CD14-positive monocyte (primary cell): Measurements from ENCODE around the gene GNAL. TPM values are rescaled to one million over a fixed set of nuclear protein-coding genes. Genes with fewer than 3 reads are reported as not detected.
A peak's percentile ranks its signal among the peaks of the same experiment; 100 is the strongest.

ENCODE experiments used
- DNase-seq, 3 donors: peaks; one replicate each; pipeline ENCODE4 v3.0.0-alpha.2; 2011 to 2022
- H2AFZ ChIP-seq: 2 replicates; pipeline ENCODE4 v1.6.0; 2012; ENCODE audit warnings: mild to moderate bottlenecking, low read depth, low read length, inconsistent platforms; ENCODE audit not compliant: insufficient read depth, poor library complexity, severe bottlenecking
- H3K27ac ChIP-seq, 2 donors: 1 replicate in 1 of 2; 2 replicates in 1 of 2; pipeline ENCODE4 v1.5.1; 2012 to 2013; ENCODE audit warnings: low read length in 2 of 2, control low read depth in 1 of 2, inconsistent platforms in 1 of 2, low read depth in 1 of 2, mild to moderate bottlenecking in 1 of 2
- H3K27me3 ChIP-seq, 2 donors: one replicate each; pipeline versions ENCODE4 v1.6.0 to v1.6.1; 2011 to 2013; ENCODE audit warnings: low read length in 2 of 2; ENCODE audit not compliant: control insufficient read depth in 2 of 2, insufficient read depth in 2 of 2
- H3K36me3 ChIP-seq, 2 donors: replicated peaks in 1 of 2; 1 replicate in 1 of 2; 2 replicates in 1 of 2; pipeline versions ENCODE4 v1.5.1 to v1.6.1; 2012 to 2013; ENCODE audit warnings: low read length in 2 of 2, control low read depth in 1 of 2, inconsistent platforms in 1 of 2, mild to moderate bottlenecking in 1 of 2; ENCODE audit not compliant: insufficient read depth in 2 of 2, control insufficient read depth in 1 of 2
- H3K4me1 ChIP-seq, 2 donors: 1 replicate in 1 of 2; 2 replicates in 1 of 2; pipeline versions ENCODE4 v1.5.1 to v1.6.1; 2012 to 2013; ENCODE audit warnings: low read length in 2 of 2, control low read depth in 1 of 2, inconsistent platforms in 1 of 2, mild to moderate bottlenecking in 1 of 2, moderate library complexity in 1 of 2; ENCODE audit not compliant: insufficient read depth in 2 of 2, control insufficient read depth in 1 of 2
- H3K4me2 ChIP-seq: replicated peaks from 2 replicates; pipeline ENCODE3; 2012; ENCODE audit warnings: low read length, moderate library complexity, mild to moderate bottlenecking; ENCODE audit not compliant: poor library complexity, severe bottlenecking; ENCODE audit errors: extremely low read depth
- H3K4me3 ChIP-seq, 3 experiments: fragments of 200-600 bp in 1 of 3; sonication (generic) in 1 of 3; replicated peaks in 1 of 3; 1 replicate in 2 of 3; 2 replicates in 1 of 3; pipeline ENCODE4 v1.5.1; 2011 to 2013; ENCODE audit warnings: low read length in 3 of 3, mild to moderate bottlenecking in 3 of 3, control low read depth in 2 of 3, low read depth in 2 of 3, inconsistent platforms in 1 of 3, moderate library complexity in 1 of 3
- H3K79me2 ChIP-seq: 2 replicates; pipeline ENCODE4 v1.6.0; 2012; ENCODE audit warnings: mild to moderate bottlenecking, control low read depth, inconsistent platforms, low read length, moderate library complexity; ENCODE audit not compliant: insufficient read depth
- H3K9ac ChIP-seq: 2 replicates; pipeline ENCODE4 v1.6.0; 2017; ENCODE audit warnings: low read length, mild to moderate bottlenecking; ENCODE audit not compliant: insufficient read depth, poor library complexity, severe bottlenecking
- H3K9me3 ChIP-seq, 2 donors: replicated peaks in 1 of 2; 1 replicate in 1 of 2; 2 replicates in 1 of 2; pipeline versions ENCODE4 v1.5.1 to v1.6.1; 2012 to 2013; ENCODE audit warnings: low read length in 2 of 2, control low read depth in 1 of 2; ENCODE audit not compliant: control insufficient read depth in 1 of 2, insufficient read depth in 1 of 2
- H4K20me1 ChIP-seq: 2 replicates; pipeline ENCODE4 v1.6.0; 2012; ENCODE audit warnings: mild to moderate bottlenecking, low read length, control low read depth, moderate library complexity; ENCODE audit not compliant: insufficient read depth
- H3K27ac Mint-ChIP-seq, 7 donors: one replicate each; pipeline ENCODE4 v1.8.0; 2020; ENCODE audit warnings: mild to moderate bottlenecking in 7 of 7, mixed read lengths in 7 of 7, moderate library complexity in 6 of 7, inconsistent platforms in 2 of 7
- H3K27me3 Mint-ChIP-seq, 3 donors: one replicate each; pipeline ENCODE4 v1.8.0; 2021 to 2022; ENCODE audit warnings: low read depth in 3 of 3, mild to moderate bottlenecking in 3 of 3, mixed read lengths in 3 of 3, moderate library complexity in 3 of 3, inconsistent platforms in 1 of 3
- H3K36me3 Mint-ChIP-seq, 2 donors: one replicate each; pipeline ENCODE4 v1.8.0; 2020; ENCODE audit warnings: mixed read lengths in 2 of 2, inconsistent platforms in 1 of 2, mild to moderate bottlenecking in 1 of 2
- H3K4me1 Mint-ChIP-seq: one replicate; pipeline ENCODE4 v1.8.0; 2020; ENCODE audit warnings: mild to moderate bottlenecking, mixed read lengths
- H3K4me3 Mint-ChIP-seq, 2 donors: one replicate each; pipeline ENCODE4 v1.8.0; 2020; ENCODE audit warnings: mild to moderate bottlenecking in 2 of 2, mixed read lengths in 2 of 2, moderate library complexity in 1 of 2
- H3K9me3 Mint-ChIP-seq, 7 donors: one replicate each; pipeline ENCODE4 v1.8.0; 2020 to 2022; ENCODE audit warnings: mixed read lengths in 7 of 7, mild to moderate bottlenecking in 6 of 7, moderate library complexity in 6 of 7, inconsistent platforms in 2 of 7
- CTCF ChIP-seq: fragments of 200-600 bp; IDR thresholded peaks from one replicate; pipeline ENCODE4 v1.8.0; 2022; ENCODE audit warnings: antibody characterized with exemption, mild to moderate bottlenecking
- WGBS: methylation state at CpG from one replicate; pipeline ENCODE4 v1.1.5; 2013; ENCODE audit warnings: missing lambda C conversion rate; ENCODE audit not compliant: insufficient coverage; 5-methylcytosine and 5-hydroxymethylcytosine counted together
- intact Hi-C, 2 donors: fragments of 100-400 bp; cut with micrococcal nuclease; formaldehyde crosslinking; loops; one replicate each; pipeline versions ENCODE4 v1.15.0 to v1.15.1; 2023
- polyA plus RNA-seq, 3 donors: library from polyadenylated mRNA; depleted of rRNA in 1 of 3; unstranded in 2 of 3; stranded (reverse) in 1 of 3; fragments of 300-500 nt in 2 of 3; fragments of >200 nt in 1 of 3; fragmentation: Illumina TruSeq in 2 of 3; gene quantifications; 1 replicate in 2 of 3; 2 replicates in 1 of 3; pipeline ENCODE4 v1.2.3, GENCODE V29; 2012 to 2021

Gene GNAL
- polyA plus RNA-seq, 3 donors: 0.01 to 0.03 TPM; not detected in 1

- WGBS: 11% methylated on average over 3 of the region's 5 CpGs
- no peak for DNase-seq
- Mint-ChIP-seq H3K9me3 (no peaks in the 10 kb centered on the region), H3K27ac (no peak overlapping the region), H3K36me3 (no peaks in the 10 kb centered on the region), H3K4me3 (peak overlapping the region in 1 of 2 donors; percentile 35), H3K4me1 (peaks cover 4% of the 10 kb centered on the region), H3K27me3 (peaks cover 9 to 36% (median 16%) of the 10 kb centered on the region in 3 donors)
- H4K20me1 ChIP-seq: no peaks in the 10 kb centered on the region
- H3K36me3 ChIP-seq: no peaks in the 10 kb centered on the region
- H3K4me3 ChIP-seq: no peak overlapping the region
- no peak overlapping the region for H2AFZ ChIP-seq
- no peak overlapping the region for H3K9ac ChIP-seq
- H3K27me3 ChIP-seq: peaks cover 0 to 3% of the 10 kb centered on the region in 2 donors
- no peaks in the 10 kb centered on the region for H3K4me1 ChIP-seq
- H3K79me2 ChIP-seq: no peaks in the 10 kb centered on the region
- TF ChIP-seq CTCF: peak; percentile 44
- no peak overlapping the region for H3K27ac ChIP-seq
- intact Hi-C loops: loop anchor here (5.0 to 10.0 kb wide), 2 partner anchors 379 to 582 kb away; no protein-coding TSS in a partner anchor
- H3K9me3 ChIP-seq: no peaks in the 10 kb centered on the region
- H3K4me2 ChIP-seq: no peak overlapping the region
Measured at GRCh38 chr18:11655606-11655932, 33.5 kb upstream of the GNAL start.

GRCh38 chr18:11657152-11657551, 31.9 kb upstream of the GNAL start:
- no peak overlapping the region for H3K27ac Mint-ChIP-seq
- H3K9me3 Mint-ChIP-seq: no peaks in the 10 kb centered on the region
- H3K4me1 ChIP-seq: no peaks in the 10 kb centered on the region
- no peak for TF ChIP-seq CTCF
- no peak for DNase-seq
- peaks cover 6 to 32% (median 15%) of the 10 kb centered on the region in 3 donors for H3K27me3 Mint-ChIP-seq
- no peak overlapping the region for H3K4me3 Mint-ChIP-seq
- 88% methylated on average over 9 of the region's 9 CpGs for WGBS
- no peaks in the 10 kb centered on the region for H3K36me3 Mint-ChIP-seq
- H3K27ac ChIP-seq: no peak overlapping the region
- H4K20me1 ChIP-seq: no peaks in the 10 kb centered on the region
- H3K4me3 ChIP-seq: no peak overlapping the region
- H2AFZ ChIP-seq: no peak overlapping the region
- intact Hi-C loops: loop anchor here (5.0 to 10.0 kb wide), 2 partner anchors 378 to 580 kb away; no protein-coding TSS in a partner anchor
- H3K79me2 ChIP-seq: no peaks in the 10 kb centered on the region
- H3K27me3 ChIP-seq: peaks cover 0 to 3% of the 10 kb centered on the region in 2 donors
- H3K9ac ChIP-seq: no peak overlapping the region
- H3K4me1 Mint-ChIP-seq: peaks cover 4% of the 10 kb centered on the region
- no peaks in the 10 kb centered on the region for H3K36me3 ChIP-seq
- no peak overlapping the region for H3K4me2 ChIP-seq
- no peaks in the 10 kb centered on the region for H3K9me3 ChIP-seq
